Brain microvascular endothelial cell (primary cell): ENCODE results near the gene ZNF25.
"Not testable (repeated sequence)": the region's sequence is repeated elsewhere in the genome, so short reads cannot be mapped to it uniquely, and the experiment has no call there.

Source experiments
- DNase-seq: peaks from one replicate; pipeline ENCODE4 v3.0.0-alpha.2; 2020
- H3K27ac ChIP-seq: fragments of 250-450 bp; sonication (Bioruptor Pico); 2 replicates; pipeline ENCODE4 v1.5.1; 2020; ENCODE audit warnings: mild to moderate bottlenecking, moderate library complexity
- H3K27me3 ChIP-seq: fragments of 250-450 bp; sonication (Bioruptor Pico); replicated peaks from 2 replicates; pipeline ENCODE4 v1.5.1; 2020; ENCODE audit warnings: mild to moderate bottlenecking
- H3K36me3 ChIP-seq: fragments of 250-450 bp; sonication (Bioruptor Pico); replicated peaks from 2 replicates; pipeline ENCODE4 v1.5.1; 2020; ENCODE audit warnings: mild to moderate bottlenecking
- H3K4me3 ChIP-seq: 2 replicates; pipeline ENCODE4 v1.5.1; 2011; ENCODE audit warnings: low read depth, mild to moderate bottlenecking, control low read depth, low read length, moderate library complexity
- in situ Hi-C: cut with HindIII; loops from 2 replicates; pipeline ENCODE4 v1.10.0; 2017; ENCODE audit warnings: low sequenced_read_pairs, low pct_ligation_motif_present
- TF ChIP-seq, protein P1 (sequence below): IDR thresholded peaks from 2 replicates; pipeline ENCODE4 v1.5.1; 2011; ENCODE audit warnings: low read depth, mild to moderate bottlenecking, moderate library complexity, low read length, control low read depth, inconsistent platforms; ENCODE audit errors: missing control alignments

Gene ZNF25

DNA sequence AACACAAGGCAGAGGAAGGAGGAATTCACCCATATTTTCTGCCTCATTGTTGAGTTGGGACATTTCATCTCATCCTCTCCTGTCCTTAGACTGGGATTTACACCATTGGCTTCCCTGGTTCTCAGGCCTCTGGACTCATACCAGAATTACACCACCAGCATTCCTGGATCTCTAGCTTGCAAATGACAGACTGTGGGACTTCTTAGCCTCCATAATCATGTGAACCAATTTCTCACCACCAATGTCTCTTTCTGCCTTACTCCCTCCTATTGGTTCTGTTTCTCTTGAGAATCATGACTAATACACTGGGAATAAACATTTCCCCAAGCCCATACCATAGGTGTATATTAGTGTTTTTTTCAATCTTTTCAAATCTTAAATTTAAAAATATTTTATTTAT, 31.1 kb upstream of the ZNF25 start:
- no peaks in the 10 kb centered on the region for H3K36me3 ChIP-seq
- in situ Hi-C loops, result no loop called here
- no peaks in the 10 kb centered on the region for H3K27me3 ChIP-seq
- TF ChIP-seq, protein P1, sequence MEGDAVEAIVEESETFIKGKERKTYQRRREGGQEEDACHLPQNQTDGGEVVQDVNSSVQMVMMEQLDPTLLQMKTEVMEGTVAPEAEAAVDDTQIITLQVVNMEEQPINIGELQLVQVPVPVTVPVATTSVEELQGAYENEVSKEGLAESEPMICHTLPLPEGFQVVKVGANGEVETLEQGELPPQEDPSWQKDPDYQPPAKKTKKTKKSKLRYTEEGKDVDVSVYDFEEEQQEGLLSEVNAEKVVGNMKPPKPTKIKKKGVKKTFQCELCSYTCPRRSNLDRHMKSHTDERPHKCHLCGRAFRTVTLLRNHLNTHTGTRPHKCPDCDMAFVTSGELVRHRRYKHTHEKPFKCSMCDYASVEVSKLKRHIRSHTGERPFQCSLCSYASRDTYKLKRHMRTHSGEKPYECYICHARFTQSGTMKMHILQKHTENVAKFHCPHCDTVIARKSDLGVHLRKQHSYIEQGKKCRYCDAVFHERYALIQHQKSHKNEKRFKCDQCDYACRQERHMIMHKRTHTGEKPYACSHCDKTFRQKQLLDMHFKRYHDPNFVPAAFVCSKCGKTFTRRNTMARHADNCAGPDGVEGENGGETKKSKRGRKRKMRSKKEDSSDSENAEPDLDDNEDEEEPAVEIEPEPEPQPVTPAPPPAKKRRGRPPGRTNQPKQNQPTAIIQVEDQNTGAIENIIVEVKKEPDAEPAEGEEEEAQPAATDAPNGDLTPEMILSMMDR, result no peak
- no peak overlapping the region for H3K27ac ChIP-seq
- no peak overlapping the region for H3K4me3 ChIP-seq
- no peak for DNase-seq

DNA sequence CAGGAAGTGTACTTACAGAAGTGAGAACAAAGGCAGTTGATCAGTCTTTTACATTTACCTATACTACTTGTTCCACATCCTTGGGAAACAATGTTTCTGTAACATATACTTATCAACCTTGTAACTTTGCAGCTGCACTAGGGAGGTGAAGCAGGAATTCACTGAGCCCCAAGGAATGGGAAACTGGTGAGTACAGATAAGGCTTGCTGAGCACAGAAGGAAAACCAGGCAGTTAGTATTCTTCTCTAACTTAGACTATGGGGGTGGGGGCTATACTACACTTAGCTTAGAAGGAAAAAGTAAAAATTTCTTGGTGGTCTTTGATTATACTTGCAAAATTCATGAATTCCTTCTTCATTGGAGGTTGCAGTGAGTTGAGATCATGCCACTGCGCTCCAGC, 27.1 kb upstream of the ZNF25 start:
- no peak for DNase-seq
- in situ Hi-C loops, result no loop called here
- Histone ChIP-seq H3K4me3 (no peak overlapping the region), H3K27ac (no peak overlapping the region), H3K27me3 (no peaks in the 10 kb centered on the region), H3K36me3 (no peaks in the 10 kb centered on the region)
- TF ChIP-seq, protein P1, result no peak

DNA sequence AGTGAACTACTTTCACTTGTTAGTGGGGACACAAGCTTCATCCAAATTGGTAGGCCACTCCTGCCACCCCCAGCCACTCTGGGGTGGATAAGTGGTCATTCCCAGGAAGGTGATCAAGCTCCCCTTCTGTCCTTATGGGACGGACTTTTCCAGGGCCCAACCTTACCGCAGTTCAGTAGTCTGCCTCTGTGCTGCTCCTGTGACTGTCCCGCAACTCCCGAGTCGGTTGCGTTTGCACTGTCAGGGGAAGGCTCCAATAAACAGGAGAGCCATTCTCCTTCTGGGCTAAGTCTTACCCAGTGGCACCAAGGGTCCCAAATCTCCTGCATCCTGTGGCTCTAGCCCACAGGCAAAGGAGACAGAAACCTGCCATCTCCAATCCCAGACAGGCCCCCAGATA, 26.6 kb upstream of the ZNF25 start:
- Histone ChIP-seq H3K4me3 (no peak overlapping the region), H3K36me3 (no peaks in the 10 kb centered on the region), H3K27ac (no peak overlapping the region), H3K27me3 (no peaks in the 10 kb centered on the region)
- TF ChIP-seq, protein P1, result no peak
- in situ Hi-C loops, result no loop called here
- no peak for DNase-seq

DNA sequence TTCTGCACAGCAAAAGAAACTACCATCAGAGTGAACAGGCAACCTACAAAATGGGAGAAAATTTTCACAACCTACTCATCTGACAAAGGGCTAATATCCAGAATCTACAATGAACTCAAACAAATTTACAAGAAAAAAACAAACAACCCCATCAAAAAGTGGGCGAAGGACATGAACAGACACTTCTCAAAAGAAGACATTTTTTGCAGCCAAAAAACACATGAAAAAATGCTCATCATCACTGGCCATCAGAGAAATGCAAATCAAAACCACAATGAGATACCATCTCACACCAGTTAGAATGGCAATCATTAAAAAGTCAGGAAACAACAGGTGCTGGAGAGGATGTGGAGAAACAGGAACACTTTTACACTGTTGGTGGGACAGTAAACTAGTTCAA, 24.0 kb upstream of the ZNF25 start:
- H3K27ac ChIP-seq, H3K36me3 ChIP-seq, in situ Hi-C loops, H3K27me3 ChIP-seq, DNase-seq, H3K4me3 ChIP-seq: not testable (repeated sequence)

DNA sequence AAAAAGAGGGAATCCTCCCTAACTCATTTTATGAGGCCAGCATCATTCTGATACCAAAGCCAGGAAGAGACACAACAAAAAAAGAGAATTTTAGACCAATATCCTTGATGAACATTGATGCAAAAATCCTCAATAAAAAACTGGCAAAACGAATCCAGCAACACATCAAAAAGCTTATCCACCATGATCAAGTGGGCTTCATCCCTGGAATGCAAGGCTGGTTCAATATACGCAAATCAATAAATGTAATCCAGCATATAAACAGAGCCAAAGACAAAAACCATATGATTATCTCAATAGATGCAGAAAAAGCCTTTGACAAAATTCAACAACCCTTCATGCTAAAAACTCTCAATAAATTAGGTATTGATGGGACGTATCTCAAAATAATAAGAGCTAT, 22.5 kb upstream of the ZNF25 start:
- H3K27me3 ChIP-seq, result not testable (repeated sequence)

DNA sequence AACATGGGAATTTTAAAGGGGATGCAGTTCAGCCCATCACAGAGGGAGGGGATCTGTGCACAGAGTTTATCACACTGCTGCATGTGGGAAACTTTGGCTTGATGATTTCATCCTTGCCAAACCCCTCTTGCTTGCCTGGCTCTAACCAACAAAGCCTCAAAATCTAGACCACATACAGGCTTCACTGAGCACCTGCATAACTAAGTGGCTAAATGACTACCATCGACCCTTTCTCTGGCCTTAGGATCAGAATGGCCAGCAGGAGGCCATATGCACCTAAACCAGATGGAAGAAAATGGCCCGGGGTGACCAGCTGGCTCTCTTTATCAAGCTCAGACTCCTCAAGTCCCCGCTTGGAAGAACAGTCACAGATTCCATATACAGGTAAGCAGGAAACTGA, 15.6 kb upstream of the ZNF25 start:
- DNase-seq, result no peak
- TF ChIP-seq, protein P1, result no peak
- H3K27ac ChIP-seq, result no peak overlapping the region
- no peaks in the 10 kb centered on the region for H3K27me3 ChIP-seq
- no peak overlapping the region for H3K4me3 ChIP-seq
- in situ Hi-C loops, result no loop called here
- no peaks in the 10 kb centered on the region for H3K36me3 ChIP-seq

More for the DNA sequence above, 22.5 kb upstream of the ZNF25 start:
- DNase-seq, H3K36me3 ChIP-seq, in situ Hi-C loops, H3K27ac ChIP-seq, H3K4me3 ChIP-seq: not testable (repeated sequence)

DNA sequence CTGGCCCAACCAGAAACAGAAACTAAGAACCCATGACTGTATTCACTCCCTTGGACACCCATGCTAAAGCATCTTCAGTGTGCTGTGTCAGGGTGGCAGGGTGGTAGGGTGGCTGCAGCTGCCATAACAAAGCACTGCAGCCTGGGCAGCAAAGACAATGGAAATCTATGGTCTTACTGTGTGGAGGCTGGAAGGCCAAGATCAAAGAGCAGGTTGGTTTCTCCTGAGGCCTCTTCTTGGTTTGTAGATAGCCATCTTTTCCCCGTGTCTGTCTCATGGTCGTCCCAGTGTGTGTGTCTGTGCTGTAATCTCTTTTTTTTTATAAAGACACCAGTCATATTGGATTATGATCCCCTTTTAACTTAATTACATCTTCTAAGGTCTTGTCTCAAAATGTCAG, 15.2 kb upstream of the ZNF25 start:
- in situ Hi-C loops, result no loop called here
- H3K4me3 ChIP-seq, result no peak overlapping the region
- H3K36me3 ChIP-seq, result no peaks in the 10 kb centered on the region
- TF ChIP-seq, protein P1, result no peak
- no peak for DNase-seq
- no peaks in the 10 kb centered on the region for H3K27me3 ChIP-seq
- H3K27ac ChIP-seq, result no peak overlapping the region
